ENCODE measurements around the gene TRAF4.
"Not testable (repeated sequence)": the region's sequence is repeated elsewhere in the genome, so short reads cannot be mapped to it uniquely, and the experiment has no call there.

Gene TRAF4

GRCh38 chr17:28715217-28715616 lies 28.6 kb upstream of the TRAF4 start:
- DNase-seq: no peak

GRCh38 chr17:28716740-28717577 lies 26.9 kb upstream of the TRAF4 start:
- DNase-seq: no peak

DNA sequence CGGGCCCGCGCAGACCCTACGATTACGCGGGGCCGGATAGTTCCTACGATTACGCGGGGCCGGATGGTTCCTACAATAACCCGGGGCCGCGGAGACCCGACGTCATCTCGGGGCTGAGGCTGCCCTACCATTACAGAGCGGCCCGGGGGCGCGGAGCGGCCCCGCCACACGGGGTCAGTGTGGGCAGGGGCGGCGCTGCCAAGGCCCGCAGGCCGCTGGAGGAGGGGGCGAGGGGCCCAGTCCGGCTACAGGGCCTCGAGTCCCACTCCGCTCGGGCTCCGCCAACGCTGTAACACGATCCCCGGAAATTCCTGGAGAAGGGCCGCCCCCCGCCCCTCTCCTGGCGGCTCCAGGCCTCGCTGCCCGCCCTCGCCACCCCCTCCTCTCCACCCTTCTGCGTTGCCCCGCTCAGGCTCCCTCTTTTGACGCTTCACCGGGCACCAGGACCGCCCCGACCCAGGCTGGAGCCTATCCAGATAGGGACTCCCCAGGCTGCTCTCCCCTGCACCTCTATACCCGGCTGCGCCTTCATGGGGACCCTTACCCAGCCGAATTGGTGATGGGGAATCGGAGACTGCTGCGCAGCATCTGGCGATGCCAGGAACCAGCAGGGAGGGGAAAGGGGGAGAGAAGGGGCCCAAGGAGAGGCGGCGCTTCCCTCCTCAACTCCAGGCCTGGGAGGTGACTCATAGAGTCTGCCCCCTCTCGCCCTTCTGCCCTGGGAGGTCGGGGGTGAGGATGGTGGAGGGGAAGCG lies 26.1 kb upstream of the TRAF4 start, which contains the start of gene RAB34:
Gene RAB34 (minus strand): TSS at position 291 of the 755 bp plus-strand sequence. CDS start 602 bp downstream, outside the sequence.
- peak; percentile 51 for DNase-seq

DNA sequence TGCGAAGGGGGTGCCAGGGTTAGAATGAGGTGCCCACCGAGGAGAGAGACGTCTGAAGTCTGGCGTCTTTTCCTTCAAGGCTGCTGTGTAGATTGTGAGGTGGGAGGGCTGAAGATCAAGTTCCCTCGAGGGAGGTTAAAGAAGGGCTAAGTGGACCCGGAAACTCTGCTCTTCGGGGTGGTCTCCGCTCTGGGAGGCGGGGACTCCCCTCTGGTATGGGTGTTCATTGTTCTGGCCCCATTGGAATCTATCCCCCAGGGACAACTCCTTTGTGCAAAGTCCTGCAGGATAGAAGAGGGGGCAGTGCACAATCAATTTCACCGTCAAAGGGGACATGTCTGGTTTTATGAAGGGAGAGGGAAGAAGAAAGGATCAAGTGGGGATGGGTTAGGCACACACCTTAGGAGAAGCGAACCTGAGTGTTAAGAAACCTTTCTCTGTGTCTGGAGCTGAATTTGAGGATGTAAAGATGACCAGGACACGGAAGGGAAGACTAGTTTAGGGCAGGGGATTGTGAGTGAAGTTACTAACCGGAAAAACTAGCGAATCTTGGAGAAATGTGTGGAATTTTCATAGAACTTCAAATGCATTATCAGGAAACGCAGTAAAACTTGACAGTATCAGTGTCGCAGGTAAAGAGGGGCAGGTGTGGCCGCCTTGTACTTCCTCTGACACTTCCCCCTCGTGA lies 25.3 kb upstream of the TRAF4 start:
- DNase-seq: no peak

- DNase-seq: no peak
These were observed 24.8 kb upstream of the TRAF4 start for GRCh38 chr17:28719021-28719433.

DNA sequence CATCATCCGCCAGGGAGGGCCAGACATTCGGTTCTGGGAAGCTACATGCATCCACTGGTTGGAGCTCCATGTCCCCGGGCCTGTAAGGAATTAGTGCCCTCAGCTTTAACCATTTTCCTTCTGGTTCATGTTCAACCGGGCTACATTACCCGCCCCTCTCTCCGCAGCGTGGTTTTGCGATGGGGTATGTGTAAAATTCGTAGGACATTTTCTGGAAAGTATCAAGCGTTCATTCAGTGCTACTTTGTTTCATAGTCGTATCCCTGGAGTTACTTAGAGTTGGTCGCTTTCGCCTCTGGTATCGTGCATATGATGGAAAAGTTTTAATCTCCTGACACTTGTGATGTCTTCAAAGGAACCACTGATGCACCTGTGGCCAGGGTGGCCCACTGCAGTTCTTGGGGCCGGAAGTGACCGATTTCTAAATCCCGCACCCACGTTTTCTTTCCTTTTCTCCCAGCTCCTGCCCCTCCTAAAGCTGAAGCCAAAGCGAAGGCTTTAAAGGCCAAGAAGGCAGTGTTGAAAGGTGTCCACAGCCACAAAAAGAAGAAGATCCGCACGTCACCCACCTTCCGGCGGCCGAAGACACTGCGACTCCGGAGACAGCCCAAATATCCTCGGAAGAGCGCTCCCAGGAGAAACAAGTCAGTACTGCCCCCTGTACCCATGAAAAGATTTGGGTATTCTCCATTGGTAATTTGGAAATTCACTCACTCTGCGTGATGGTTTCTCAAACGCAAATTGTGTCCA lies 23.4 kb upstream of the TRAF4 start:
- no peak for DNase-seq

- DNase-seq: not testable (repeated sequence)
These were observed 22.8 kb upstream of the TRAF4 start for GRCh38 chr17:28720997-28721329.

DNA sequence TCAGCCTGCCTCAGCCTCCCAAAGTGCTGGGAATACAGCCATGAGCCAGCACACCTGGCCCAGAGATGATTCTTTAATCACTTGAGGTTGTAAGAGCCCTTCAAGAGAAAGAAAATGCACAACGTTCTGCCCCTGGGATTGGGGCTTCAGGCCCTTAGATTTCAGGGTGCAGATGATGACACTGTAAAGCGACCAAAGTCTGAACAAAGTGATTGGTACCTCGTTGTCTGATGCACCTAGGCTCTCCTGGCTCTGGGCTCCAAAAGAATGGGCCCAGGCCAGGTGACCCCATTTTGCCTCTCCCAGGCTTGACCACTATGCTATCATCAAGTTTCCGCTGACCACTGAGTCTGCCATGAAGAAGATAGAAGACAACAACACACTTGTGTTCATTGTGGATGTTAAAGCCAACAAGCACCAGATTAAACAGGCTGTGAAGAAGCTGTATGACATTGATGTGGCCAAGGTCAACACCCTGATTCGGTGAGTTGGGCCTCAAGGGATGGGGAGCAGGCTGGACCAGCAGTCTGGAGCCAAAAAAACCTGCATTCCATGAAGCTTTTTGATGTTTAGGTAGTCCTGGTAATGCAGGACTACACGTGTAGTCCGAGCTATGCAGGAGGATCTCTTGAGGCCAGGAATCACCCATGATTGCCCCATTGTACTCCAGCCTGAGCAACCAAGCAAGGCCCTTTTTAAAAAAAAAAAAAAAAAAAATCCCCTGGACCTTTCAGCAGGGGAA lies 21.2 kb upstream of the TRAF4 start:
- DNase-seq: no peak

DNA sequence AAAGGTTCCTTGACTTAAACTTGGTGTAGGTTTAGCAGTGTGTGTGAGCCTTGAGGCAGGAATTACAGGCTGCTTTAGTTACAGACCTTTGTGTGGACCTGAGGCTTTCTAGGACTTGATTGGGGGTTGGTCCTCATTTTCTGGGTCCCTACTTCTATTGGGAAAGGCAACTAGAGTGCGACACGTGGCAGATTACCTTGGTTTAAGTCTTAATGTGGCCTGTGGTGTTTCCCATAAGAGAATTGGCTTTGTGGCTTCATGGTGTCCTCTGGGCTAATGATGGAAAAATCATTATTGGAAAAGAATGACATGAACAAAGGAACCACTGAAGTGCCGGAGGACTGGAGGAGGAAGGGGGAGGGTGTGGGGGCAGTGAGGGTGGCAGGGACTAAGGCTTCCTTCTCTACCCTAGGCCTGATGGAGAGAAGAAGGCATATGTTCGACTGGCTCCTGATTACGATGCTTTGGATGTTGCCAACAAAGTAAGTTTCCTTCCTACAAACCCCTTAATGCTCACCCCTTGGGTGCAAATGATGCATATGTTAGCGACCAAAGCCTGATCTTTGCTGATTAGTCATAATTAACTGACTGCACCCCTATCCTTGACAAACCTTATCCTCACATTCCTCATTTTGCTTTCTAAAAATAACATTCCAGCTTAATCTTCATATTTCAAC lies 20.5 kb upstream of the TRAF4 start:
- DNase-seq: no peak

DNA sequence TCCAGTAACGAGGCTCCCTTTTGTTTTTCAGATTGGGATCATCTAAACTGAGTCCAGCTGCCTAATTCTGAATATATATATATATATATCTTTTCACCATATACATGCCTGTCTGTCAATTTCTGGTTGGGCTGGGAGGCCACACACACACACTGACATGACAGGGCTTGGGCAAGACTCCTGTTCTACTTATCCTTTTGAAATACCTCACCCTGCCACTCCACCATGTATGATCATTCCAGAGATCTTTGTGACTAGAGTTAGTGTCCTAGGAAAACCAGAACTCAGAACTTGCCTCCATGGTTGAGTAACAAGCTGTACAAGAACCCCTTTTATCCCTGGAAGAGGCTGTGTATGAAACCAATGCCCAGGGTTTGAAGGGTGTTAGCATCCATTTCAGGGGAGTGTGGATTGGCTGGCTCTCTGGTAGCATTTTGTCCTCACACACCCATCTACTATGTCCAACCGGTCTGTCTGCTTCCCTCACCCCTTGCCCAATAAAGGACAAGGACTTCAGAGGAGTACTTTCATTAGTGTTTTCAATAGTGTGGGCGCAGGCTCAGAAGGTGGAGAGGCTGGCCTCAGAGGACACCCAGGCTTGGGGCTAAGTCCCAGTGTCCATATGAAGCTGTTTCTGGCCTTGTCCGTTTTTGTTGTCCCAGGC lies 19.8 kb upstream of the TRAF4 start:
- not testable (repeated sequence) for DNase-seq

- no peak for DNase-seq
These were observed 19.2 kb upstream of the TRAF4 start for GRCh38 chr17:28724500-28725165.

- DNase-seq: peak; percentile 56
These were observed 18.6 kb upstream of the TRAF4 start for GRCh38 chr17:28725166-28725659.

GRCh38 chr17:28725660-28726225 lies 18.1 kb upstream of the TRAF4 start:
- peak; percentile 56 for DNase-seq

- peak; percentile 37 for DNase-seq
These were observed 17.6 kb upstream of the TRAF4 start, which contains the start of gene TLCD1 for GRCh38 chr17:28726226-28726626. Gene TLCD1, minus strand, starts transcription at chr17:28726233. Its CDS starts 136 bp downstream, at chr17:28726097.

- DNase-seq: peak; percentile 95
These were observed 17.0 kb upstream of the TRAF4 start for GRCh38 chr17:28726627-28727491.

DNA sequence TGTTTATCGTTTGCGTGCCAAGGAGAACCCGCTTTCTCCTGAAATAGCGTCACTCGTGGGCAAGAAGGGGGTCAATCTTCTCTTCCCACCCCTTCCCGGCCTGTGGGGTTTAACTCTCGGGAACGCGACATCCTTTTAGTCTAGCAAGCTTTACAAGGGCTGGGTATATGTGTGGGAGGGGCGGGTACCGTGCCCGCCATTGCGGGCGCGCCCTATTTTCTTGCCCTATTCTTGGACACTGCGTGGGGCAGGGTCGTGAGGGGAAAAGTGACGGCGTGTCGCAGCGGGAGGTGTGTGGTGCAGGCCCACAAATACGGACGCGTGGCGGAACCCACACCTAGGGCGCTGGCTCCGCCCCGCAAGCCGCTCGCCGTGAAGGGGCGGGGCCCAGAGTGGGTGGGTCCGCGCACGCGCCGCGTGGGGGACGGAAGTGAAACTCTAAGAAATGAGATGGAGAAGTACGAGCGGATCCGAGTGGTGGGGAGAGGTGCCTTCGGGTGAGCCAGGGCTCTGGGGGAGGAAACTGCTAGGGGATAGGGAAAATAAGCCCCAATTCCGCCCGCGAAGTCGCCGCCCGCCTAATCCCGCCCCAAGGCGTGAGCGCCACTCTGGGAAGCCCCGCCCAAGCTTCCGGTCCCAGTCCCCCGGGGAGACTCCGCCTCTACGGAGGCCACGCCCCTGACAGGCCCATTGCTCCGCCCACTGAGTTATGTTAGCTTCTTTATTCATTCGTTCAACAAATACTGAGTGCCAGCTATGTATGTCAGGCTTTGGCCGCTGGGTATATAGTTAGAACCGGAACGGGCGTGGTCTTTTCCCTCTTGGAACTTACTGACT lies 15.2 kb upstream of the TRAF4 start, which contains the start of gene NEK8:
Gene NEK8 (plus strand): TSS at position 425 of the 837 bp plus-strand sequence. CDS start 26 bp downstream, at position 451.
- peak; percentile 84 for DNase-seq

- DNase-seq: no peak
These were observed 13.9 kb upstream of the TRAF4 start for GRCh38 chr17:28729950-28730330.
